Fibroblast of skin of left biceps (primary cell): ENCODE results near the gene MAN1B1.

ENCODE experiments used
- DNase-seq, 2 experiments: peaks; one replicate each; pipeline ENCODE4 v3.0.0-alpha.2; 2013; ENCODE audit warnings: low read depth in 2 of 2

The MAN1B1 gene

DNA sequence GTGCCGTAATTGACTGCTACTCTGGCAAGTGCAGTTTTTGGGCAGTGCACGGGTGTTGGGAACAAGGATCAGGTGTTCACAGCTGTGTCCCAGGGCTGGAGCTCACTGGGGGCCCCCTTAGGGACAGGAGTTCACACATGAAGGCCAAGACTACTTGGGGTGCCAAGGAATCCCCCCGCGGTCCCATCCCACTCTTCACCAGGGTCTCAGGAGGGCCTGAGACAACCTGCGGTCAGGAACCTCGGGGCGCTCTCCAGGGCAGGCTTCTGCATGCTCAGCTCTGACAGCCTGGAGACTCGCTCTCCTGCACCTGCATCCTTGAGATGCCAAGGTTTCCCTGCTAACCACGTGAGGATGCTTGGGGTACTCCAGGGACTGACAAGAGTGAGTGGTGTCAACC lies 2.3 kb upstream of the MAN1B1 start:
- no peak for DNase-seq

DNA sequence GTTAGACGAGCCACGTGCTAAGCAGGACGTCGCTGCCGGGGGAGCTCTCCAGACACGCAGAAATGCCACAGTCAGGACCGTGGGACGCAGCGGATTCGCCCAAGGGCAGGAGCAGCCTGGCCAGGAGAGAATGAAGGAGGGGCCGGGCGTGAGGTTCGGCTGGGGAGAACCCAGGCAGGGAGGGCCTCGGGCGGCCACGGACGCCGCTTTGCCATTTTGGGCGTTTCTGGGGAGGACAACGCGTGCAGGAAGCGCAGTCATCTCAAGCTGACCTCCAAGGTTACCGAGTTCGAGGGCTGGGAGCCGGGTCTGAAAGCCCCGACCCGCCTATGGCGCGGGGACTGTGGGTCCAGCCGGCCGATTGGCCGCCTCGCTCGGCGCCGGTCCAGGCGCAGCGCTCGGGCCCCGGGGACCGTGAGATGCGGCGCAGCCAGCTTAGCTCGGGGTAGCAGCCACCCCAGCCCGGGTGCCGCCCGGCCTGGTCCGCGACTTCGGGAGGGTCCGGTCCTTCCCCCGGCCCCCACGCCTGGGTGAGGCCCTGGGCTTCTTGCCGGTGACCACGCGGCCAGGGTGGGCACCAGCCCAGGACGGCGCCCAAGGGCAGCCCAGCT lies 760 bp upstream of the MAN1B1 start:
- DNase-seq = no peak

DNA sequence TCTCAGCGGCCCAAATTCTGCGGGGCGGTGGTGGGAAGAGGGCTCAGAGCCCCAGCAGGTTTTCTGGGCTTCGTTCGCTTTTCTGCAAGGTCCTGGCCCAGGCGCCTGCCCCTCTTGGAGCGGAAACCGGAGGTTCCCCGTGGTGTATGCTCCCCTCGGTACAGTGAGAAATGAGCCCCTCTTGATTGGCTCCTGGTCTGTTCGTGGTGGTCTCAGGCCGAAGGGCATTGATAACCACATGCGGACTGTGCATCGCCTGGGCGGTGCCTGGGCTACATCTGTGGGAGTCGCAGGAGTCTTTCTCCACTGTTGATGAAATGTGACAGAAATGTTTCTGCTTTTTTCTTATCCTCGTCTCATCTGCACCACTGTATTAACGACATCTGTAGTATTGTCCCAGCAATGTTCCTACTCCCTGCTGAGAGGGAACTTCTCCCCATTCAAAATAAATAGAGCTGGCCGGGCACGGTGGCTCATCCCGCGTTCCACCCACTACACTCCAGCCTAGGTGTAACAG lies 682 bp downstream of the MAN1B1 start:
- DNase-seq = no peak

DNA sequence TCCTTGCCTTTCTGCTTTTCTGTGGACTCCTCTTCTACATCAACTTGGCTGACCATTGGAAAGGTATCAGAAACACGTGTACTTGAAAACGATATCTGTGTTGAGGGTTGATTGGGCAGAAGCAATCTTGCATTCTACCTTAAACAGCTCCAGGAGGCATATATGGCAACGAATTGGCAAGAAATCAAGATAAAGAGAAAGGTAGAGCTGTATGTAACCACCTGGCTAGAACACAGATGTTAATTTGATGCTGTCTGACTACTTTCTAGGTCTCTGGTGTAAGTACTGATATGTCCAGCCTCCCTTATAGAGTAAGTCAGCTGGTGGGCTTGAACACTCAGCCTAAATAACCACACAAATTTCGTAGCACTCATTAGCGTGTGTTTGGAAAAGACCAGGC lies 1.3 kb downstream of the MAN1B1 start:
- no peak for DNase-seq

DNA sequence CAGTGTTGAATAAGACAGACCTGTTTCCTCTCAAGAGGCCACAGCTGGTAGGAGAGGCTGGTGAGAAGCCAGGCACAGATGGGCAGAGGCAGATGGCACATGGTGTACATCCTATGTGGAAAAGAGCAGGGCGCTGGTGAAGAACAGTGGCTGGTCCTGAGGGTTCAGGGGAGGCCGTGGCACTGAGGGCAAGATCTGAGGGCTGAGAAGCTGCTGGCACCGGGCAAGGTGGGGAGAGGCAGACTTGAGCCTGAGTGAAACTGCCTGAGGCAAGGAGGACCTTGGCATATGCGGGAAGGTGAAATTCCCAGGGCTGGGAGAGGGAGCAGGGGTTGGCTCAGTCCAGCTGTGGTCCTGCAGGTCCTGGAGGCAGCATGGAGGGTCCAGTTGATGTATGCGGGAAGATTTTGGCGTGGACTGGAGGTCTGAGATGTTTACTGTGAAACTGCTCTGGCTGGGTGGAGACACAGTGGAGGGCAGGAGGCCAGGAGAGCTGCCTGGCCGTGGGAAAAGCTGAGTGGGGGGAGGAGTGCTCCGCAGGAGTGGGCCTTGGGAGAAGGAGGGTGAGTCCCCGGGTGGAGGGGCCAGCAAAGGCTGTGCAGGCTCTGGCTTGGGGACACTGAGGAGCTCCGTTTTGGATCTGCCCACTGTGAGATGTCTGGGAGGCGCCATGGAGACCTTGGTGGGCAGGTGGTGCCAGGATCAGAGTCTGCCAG lies 2.6 kb downstream of the MAN1B1 start:
- DNase-seq = no peak

DNA sequence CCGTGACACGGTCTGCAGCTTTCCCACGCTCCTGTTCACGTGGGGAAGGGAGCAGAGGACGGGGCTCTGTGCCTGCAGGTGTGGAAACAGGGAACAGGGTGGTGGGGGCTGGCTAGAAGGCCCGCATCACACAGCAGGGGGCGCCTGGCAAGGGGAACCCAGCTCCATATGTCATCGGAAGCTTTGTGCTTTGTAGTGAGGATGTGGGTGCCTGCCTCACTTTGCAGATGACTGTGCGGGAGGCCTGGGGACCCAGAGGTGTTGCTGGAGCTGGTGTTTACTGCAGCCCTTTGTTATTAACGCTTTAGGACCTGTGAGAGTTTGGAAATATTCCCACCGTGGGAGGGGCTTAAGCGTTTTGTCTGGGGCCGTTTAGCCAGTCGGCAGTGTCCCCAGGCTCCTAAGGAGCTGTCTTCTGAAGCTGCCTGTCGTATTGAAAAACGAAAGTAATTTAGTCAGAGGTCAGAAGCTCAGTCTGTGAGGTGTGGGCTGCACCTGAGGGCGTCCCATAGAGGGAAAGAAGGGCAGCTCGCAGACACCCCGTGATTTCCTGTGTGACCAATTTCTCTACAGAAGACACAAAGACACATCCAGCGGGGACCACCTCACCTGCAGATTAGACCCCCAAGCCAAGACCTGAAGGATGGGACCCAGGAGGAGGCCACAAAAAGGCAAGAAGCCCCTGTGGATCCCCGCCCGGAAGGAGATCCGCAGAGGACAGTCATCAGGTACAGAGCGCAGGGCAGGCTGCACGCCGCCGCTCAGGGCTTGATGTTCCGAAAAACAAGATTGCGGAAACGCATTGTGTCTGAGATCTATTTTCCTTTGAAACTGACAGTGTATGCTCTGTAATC lies 9.1 kb downstream of the MAN1B1 start:
- no peak for DNase-seq

DNA sequence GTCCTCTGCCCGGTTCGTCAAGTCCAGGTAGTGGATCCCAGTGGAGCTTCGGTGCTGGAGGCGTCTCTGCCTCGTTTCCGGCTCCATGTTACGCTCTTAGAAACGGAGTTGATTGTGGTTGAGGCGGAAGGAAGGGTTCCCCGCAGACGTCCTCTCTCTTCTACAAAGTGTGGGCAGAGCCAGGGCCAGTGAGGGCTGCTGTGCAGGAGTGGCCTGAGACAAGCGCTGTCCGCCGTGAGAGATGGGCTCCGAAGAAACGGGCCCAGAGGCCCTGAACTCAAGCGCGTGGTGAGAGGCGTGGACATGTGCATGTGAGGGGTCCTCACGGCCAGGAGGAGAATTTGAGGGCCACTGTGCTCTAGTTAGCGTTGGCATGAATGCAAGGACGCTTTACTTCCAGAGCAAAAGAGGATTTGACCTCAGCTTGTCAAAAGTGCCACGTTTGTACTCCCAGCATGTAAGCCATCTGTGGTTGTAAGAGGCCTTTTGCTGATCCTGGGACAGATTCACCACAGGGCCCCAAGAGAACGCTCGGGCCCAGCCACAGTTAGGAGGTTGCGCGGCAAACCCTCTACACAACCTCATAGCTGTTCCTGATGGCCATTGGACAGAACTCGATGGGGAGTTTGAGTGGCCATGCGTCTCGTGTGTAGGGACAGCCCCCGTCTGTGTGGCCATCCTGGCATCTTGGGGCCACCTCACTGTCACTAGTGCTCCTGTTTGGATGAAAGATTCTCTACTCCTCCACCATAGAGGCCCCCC lies 10.2 kb downstream of the MAN1B1 start:
- no peak for DNase-seq

DNA sequence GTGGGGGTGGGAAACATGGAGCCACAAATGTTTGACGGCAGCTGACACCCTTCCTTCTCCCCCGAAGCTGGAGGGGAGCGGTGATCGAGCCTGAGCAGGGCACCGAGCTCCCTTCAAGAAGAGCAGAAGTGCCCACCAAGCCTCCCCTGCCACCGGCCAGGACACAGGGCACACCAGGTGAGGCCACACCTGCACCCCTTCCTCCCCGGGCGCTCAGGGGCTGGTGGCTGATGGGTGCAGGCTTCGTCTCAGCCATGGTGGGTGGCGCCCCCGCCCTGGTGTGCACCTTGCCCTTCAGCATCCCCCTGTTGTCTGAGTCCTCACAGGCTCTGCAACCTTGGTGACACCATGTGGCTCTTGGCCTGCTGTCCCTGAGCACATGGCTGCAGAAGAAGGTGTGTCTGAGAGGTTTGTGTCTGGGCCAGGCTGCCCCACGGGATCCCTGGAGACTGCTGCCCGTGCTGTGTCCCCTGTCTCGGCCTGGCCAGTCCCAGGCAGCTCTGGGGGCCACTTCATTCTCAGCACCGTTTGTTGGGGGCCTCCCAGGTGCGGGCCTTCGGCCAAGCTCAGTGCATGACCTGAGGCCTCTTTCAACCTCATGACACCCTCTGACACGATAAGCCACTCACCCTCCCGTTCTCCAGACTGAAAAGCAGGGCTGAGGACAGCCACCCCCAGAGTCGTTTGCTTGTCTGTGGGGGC lies 11.1 kb downstream of the MAN1B1 start:
- no peak for DNase-seq

DNA sequence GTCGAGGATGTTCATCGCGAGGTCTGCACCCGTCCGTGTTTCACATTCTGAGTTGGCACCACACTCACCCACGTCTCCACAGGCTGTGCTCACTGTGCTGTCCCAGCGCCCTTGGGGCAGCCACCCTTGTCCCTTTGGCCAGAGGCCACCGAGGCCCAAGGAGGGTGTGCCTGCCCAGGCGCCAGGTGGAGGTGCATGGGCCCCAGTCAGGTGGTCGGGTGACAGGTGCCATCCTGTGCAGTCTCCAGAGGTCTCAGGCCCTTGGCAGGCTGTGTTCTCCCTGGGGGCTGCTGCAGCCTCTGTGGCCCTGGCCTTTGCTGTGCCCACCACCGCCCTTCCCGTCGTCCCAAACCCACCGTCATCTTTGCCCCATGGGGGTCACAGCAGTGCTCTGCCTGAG lies 12.4 kb downstream of the MAN1B1 start:
- no peak for DNase-seq

DNA sequence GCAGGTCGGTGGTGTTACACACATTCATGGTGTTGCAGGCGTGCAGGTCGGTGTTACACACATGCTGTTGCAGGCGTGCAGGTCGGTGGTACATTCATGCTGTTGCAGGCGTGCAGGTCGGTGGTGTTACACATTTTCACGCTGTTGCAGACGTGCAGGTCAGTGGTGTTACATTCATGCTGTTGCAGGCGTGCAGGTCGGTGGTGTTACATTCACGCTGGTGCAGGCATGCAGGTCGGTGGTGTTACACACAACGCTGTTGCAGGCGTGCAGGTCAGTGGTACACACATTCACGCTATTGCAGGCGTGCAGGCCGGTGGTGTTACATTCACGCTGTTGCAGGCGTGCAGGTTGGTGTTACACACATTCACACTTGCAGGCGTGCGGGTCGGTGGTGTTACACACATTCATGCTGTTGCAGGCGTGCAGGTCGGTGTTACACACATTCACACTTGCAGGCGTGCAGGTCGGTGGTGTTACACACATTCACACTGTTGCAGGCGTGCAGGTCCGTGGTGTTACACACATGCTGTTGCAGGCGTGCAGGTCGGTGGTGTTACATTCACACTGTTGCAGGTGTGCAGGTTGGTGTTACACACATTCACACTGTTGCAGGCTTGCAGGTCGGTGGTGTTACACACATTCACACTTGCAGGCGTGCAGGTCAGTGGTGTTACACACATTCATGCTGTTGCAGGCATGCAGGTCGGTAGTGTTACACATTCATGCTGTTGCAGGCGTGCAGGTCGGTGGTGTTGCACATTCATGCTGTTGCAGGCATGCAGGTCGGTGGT lies 16.6 kb downstream of the MAN1B1 start:
- no peak for DNase-seq

DNA sequence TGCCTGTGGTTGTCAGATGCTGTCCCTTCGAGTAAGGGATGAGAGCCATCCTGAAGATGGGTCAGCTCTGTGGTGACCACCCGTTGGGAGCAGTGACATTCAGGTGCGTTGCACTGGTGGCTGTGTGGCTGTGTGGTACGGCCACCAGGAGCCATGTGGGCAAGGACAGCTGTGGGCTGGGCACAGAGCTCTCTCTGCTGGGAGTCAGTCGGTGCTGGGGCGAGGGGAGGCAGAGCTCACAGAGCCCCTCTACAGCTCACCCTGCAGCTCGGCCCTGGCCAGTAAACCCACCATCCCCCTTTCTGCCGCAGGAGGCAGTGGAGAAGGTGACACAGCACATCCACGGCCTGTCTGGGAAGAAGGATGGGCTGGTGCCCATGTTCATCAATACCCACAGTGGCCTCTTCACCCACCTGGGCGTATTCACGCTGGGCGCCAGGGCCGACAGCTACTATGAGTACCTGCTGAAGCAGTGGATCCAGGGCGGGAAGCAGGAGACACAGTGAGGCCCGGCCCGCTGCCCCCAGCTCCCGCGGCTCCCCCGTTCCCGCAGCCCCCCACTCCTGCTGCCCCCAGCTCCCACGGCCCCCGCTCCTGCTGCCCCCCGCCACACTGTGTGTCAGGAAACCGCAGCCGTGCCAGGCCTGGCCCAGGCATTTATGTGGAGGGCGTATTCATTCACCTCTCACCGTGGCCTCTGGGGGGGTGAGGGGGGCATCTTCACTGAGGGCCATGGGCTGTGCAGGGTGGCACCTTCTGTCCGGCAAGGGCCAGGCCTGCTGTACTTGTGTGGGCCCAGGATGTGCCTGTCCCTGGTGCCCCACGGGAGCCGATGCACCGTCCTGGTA lies 19.3 kb downstream of the MAN1B1 start:
- no peak for DNase-seq

DNA sequence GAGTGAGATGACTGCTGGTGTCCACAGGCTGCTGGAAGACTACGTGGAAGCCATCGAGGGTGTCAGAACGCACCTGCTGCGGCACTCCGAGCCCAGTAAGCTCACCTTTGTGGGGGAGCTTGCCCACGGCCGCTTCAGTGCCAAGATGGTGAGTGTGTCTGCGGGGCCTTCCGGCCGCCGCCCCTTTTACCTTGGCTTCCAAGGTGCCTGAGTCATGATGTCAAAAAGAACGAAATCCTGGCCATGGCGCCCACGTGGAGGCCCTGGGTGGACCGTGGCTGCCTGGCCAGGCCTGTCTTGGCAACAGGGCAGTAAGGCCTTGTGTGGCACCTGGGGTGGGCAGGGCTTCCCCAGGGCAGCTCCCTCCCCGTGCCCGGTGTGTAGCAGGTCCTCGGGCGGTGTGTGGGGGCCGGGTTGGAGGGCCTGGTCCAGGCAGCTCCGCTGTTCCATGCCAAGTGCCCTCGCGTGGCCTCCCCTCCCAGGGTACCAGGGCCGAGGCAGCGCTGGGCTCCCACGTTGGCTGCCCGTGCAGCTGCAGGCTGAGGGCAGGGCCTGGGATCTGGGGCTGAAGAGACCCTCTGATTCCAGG lies 20.0 kb downstream of the MAN1B1 start:
- no peak for DNase-seq

DNA sequence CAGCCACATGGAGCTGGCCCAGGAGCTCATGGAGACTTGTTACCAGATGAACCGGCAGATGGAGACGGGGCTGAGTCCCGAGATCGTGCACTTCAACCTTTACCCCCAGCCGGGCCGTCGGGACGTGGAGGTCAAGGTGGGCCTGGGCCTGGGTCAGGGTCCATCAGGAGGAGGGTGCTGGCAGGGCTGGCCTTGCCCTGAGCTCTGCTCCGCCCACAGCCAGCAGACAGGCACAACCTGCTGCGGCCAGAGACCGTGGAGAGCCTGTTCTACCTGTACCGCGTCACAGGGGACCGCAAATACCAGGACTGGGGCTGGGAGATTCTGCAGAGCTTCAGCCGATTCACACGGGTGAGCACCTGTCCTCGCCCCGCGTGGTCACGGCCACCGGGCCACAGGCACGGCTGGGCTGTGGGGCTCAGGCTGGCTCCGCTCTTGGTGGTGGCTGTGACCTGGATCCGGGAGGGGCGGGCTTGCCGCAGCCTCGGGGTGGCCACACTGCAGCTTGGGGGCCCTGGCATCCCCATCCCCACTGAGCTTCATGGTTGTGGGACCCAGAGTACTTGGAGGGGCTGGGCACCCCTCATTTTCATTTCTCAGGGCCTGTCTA lies 20.6 kb downstream of the MAN1B1 start:
- DNase-seq = no peak

DNA sequence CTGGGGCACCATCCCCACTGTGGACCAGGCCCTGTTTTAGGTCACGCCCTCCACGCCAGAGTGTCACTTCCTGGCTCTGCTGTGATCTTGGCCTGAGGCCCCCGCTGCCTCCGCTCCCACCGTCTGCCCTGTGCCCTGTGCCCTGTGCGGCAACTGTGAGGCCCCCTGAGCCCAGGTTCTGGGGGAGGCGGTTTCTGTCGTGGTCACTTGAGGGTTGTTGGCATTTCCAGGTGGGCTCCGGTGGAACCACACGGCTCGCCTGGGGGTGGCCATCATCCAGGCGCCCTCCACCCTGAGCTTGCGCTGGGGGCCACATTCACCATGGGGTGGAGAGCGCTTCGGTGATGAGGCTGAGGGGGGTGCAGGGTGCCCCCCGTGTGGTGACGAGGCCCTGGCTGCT lies 21.2 kb downstream of the MAN1B1 start:
- DNase-seq = no peak

DNA sequence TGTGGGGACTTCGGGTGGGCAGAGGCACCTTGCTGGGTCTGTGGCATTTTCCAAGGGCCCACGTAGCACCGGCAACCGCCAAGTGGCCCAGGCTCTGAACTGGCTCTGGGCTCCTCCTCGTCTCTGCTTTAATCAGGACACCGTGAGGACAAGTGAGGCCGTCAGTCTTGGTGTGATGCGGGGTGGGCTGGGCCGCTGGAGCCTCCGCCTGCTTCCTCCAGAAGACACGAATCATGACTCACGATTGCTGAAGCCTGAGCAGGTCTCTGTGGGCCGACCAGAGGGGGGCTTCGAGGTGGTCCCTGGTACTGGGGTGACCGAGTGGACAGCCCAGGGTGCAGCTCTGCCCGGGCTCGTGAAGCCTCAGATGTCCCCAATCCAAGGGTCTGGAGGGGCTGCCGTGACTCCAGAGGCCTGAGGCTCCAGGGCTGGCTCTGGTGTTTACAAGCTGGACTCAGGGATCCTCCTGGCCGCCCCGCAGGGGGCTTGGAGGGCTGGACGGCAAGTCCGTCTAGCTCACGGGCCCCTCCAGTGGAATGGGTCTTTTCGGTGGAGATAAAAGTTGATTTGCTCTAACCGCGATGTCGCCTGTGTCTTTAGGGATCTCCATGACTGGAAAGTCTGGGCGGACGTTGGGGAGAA lies 21.9 kb downstream of the MAN1B1 start:
- no peak for DNase-seq

DNA sequence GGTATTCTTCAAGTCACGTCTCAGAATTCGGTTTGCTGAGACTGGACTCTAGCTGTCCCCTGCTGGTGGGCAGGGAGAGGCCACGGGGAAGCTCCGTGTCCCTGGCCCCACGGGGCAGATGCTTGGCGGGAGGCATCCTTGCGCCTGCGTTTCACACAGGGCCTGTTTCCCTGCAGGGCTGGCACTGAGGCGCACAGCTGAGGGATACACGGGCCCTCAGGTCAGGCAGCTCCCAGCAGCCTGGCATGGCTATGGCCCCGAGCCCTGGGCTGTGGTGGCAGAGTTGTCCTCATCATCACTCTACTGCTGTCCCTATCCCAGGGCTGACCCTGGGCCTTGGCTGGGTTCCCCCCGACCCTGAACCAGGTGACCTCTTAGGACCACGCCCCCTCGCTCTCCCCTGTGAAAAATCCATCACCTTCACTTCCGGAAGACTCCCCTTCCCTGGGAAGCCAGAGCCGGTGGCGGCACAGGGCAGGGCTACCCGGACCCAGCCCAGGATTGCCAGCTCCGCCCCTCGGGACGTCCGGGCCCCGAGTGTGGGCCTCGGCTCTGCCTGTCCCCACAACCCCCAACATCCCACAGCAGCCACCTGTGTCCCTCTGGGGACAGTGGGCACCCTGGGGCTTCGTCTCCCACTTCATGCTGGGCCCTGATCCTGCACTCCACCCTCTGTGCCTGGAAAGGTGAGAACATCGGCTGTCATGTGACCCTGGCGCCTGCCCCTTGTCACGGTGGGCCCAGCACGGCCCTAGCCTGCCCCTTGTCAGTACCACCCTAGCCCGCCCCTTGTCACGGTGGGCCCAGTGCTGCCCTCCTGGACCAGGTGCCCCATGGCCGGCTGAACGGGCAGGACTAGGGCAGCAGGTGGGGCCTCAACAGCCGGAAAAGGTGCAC lies 22.7 kb downstream of the MAN1B1 start:
- no peak for DNase-seq
